Testis (tissue), 2 donors: ENCODE results near the gene SMPDL3A.

Source experiments
- POLR2A ChIP-seq: fragments of 450-650 bp; IDR thresholded peaks from one replicate; pipeline ENCODE4 v1.6.1; 2017; ENCODE audit warnings: antibody characterized with exemption, mild to moderate bottlenecking, moderate library complexity
- TF ChIP-seq, protein P1 (sequence below), 3 experiments: fragments of 450-650 bp in 2 of 3; fragments of 200-600 bp in 1 of 3; sonication (generic) in 1 of 3; IDR thresholded peaks; one replicate each; pipeline ENCODE4 v1.5.1; 2016 to 2019; ENCODE audit warnings: antibody characterized with exemption in 3 of 3, mild to moderate bottlenecking in 2 of 3, moderate library complexity in 1 of 3

DNA sequence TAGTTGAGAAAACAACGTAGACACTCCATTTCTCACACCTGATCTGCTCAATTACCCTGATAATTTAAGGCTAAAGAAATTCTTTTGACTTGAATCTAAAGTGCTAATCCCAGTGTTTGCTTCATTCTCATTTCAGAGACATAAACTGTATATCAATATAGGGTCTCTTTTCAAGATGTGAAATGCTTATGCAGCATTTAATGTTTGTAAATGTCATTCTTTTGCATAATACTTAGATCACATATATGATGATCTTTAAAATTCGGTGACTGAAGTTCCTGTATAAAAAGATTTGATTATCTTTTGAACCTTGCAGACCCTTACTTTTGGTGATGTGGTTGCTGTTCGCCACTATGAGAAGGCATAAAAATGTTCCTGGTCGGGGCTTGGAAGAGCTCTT is 5.7 kb upstream of the SMPDL3A start:
- TF ChIP-seq, protein P1, sequence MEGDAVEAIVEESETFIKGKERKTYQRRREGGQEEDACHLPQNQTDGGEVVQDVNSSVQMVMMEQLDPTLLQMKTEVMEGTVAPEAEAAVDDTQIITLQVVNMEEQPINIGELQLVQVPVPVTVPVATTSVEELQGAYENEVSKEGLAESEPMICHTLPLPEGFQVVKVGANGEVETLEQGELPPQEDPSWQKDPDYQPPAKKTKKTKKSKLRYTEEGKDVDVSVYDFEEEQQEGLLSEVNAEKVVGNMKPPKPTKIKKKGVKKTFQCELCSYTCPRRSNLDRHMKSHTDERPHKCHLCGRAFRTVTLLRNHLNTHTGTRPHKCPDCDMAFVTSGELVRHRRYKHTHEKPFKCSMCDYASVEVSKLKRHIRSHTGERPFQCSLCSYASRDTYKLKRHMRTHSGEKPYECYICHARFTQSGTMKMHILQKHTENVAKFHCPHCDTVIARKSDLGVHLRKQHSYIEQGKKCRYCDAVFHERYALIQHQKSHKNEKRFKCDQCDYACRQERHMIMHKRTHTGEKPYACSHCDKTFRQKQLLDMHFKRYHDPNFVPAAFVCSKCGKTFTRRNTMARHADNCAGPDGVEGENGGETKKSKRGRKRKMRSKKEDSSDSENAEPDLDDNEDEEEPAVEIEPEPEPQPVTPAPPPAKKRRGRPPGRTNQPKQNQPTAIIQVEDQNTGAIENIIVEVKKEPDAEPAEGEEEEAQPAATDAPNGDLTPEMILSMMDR (IDR thresholded peaks at IDR 0.05) = no peak
- TF ChIP-seq POLR2A = no peak
